BE2C (cell line): ENCODE results near the gene RNASE1.

Source experiments
- DNase-seq: peaks from one replicate; pipeline ENCODE4 v3.0.0-alpha.2; 2020
- H3K27me3 ChIP-seq: fragments of 250-450 bp; sonication (Bioruptor Pico); 2 replicates; pipeline ENCODE4 v1.5.1; 2020; ENCODE audit warnings: mild to moderate bottlenecking
- H3K36me3 ChIP-seq: fragments of 250-450 bp; sonication (Bioruptor Pico); 2 replicates; pipeline ENCODE4 v1.5.1; 2020; ENCODE audit warnings: mild to moderate bottlenecking
- H3K4me1 ChIP-seq: fragments of 250-450 bp; sonication (Bioruptor Pico); 2 replicates; pipeline ENCODE4 v1.5.1; 2020
- H3K4me3 ChIP-seq: 2 replicates; pipeline ENCODE4 v1.5.1; 2011; ENCODE audit warnings: low read depth, low read length
- H3K9me3 ChIP-seq: fragments of 250-450 bp; sonication (Bioruptor Pico); 2 replicates; pipeline ENCODE4 v1.5.1; 2020
- TF ChIP-seq, protein P1 (sequence below): IDR thresholded peaks from 2 replicates; pipeline ENCODE4 v1.5.1; 2012; ENCODE audit warnings: mild to moderate bottlenecking, low read depth, low read length

Gene RNASE1

DNA sequence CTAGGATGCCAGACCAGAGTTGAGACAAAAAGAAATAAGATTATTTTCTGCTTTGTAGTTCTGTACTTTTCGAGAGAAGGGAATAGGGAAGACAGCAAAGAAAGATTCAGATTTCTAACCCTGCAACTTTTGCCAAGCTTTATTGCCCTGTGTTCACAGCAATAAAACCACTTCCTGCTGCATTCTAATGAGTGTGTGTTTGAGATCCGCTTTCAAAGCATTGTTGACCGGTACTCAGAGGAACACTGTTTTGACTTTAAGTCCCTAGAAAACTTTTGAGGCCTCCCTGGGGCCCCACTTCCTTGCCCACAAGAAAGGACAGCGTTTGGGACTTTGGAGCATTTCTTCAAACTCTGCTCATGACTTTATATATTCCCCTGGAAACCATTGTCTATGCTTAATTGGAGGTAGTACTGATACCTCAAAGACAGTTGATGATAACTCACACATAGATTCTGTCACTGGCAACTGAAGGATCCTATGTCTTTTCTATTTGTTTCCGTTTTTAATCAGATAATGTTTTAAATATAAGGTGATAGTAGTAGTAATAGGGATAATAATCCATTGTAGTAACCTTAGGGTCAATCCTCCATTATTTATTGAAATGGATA, 20.3 kb downstream of the RNASE1 start:
- Histone ChIP-seq H3K36me3 (no peaks in the 10 kb centered on the region), H3K27me3 (peaks cover 33% of the 10 kb centered on the region), H3K9me3 (no peaks in the 10 kb centered on the region), H3K4me3 (no peak overlapping the region), H3K4me1 (no peaks in the 10 kb centered on the region)
- no peak for DNase-seq
- TF ChIP-seq, protein P1, sequence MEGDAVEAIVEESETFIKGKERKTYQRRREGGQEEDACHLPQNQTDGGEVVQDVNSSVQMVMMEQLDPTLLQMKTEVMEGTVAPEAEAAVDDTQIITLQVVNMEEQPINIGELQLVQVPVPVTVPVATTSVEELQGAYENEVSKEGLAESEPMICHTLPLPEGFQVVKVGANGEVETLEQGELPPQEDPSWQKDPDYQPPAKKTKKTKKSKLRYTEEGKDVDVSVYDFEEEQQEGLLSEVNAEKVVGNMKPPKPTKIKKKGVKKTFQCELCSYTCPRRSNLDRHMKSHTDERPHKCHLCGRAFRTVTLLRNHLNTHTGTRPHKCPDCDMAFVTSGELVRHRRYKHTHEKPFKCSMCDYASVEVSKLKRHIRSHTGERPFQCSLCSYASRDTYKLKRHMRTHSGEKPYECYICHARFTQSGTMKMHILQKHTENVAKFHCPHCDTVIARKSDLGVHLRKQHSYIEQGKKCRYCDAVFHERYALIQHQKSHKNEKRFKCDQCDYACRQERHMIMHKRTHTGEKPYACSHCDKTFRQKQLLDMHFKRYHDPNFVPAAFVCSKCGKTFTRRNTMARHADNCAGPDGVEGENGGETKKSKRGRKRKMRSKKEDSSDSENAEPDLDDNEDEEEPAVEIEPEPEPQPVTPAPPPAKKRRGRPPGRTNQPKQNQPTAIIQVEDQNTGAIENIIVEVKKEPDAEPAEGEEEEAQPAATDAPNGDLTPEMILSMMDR, result no peak

DNA sequence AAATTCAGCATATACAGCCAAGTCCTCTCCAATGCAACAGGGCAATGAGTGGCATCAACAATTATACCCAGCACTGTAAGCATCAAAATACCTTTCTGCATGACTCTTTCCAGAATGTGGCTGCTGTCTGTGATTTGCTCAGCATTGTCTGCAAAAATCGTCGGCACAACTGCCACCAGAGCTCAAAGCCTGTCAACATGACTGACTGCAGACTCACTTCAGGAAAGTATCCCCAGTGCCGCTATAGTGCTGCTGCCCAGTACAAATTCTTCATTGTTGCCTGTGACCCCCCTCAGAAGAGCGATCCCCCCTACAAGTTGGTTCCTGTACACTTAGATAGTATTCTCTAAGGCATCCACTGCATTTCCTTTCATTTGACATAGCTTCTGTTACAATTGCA, 20.8 kb downstream of the RNASE1 start:
- Histone ChIP-seq H3K27me3 (peaks cover 37% of the 10 kb centered on the region), H3K9me3 (no peaks in the 10 kb centered on the region), H3K4me3 (no peak overlapping the region), H3K36me3 (no peaks in the 10 kb centered on the region), H3K4me1 (no peaks in the 10 kb centered on the region)
- DNase-seq, result no peak
- TF ChIP-seq, protein P1, result no peak

DNA sequence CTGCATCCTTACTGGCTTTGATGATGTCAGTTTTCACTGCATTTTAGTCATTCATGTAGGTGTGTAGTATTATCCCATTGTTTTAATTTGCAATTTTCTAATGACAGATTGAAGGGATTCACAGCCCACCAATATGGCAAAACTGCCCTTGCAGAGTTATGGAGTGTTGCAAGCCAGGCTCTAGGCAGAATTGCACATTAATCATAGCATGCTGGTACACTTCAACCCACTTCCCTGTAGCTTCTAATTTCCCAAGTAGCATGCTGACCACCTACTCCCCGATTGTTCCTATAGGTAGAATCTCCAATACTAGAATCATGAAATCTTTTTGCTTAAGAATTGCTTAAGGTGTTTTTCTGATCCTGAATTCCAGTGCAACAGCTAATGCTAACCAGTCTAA, 26.7 kb downstream of the RNASE1 start:
- no peaks in the 10 kb centered on the region for H3K36me3 ChIP-seq
- no peaks in the 10 kb centered on the region for H3K9me3 ChIP-seq
- H3K4me1 ChIP-seq, result no peaks in the 10 kb centered on the region
- H3K4me3 ChIP-seq, result no peak overlapping the region
- peaks cover 41% of the 10 kb centered on the region for H3K27me3 ChIP-seq
- DNase-seq, result no peak
- TF ChIP-seq, protein P1, result no peak

DNA sequence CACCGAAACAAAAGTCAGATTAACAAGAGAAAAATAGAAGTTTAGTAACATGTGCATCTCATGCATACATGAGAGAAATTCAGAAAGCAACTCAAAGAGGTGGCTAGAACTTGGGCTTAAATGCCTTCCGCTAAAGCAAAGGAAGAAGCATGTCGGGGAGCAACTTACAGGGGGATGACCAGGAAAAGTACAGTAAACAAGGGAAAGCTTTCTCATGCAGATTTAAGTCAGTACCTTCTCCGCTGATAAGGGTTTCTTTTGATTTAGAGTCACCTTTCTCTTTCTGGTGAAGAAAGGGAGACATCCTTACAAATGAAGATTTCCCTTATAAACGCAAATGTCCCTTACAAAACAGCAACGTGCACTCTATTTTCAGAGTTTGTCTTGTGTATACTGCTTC, 27.6 kb downstream of the RNASE1 start:
- Histone ChIP-seq H3K9me3 (no peaks in the 10 kb centered on the region), H3K27me3 (peaks cover 37% of the 10 kb centered on the region), H3K4me1 (no peaks in the 10 kb centered on the region), H3K4me3 (no peak overlapping the region), H3K36me3 (no peaks in the 10 kb centered on the region)
- TF ChIP-seq, protein P1, result no peak
- DNase-seq, result no peak

DNA sequence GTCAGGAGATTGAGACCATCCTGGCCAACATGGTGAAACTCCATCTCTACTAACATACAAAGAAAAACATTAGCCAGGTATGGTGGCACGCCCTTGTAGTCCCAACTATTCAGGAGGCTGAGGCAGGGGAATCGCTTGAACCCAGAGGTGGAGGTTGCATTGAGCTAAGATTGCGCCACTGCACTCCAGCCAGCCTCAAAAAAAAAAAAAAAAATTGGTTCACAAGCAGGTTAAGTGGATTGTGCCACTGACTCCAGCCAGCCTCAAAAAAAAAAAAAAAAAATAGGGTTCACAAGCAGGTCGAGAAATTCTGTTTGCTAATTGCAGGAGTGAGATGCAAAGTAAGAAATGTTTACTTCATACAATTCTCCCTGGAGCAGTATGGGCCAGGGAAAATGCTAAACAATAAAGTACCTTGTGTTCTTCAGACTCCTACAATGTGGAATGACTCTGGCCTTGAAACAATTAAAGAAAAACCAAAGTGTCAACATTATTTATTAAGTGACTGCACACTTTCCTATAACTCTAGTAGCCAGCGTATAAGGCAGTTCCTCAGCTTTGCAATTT, 28.3 kb downstream of the RNASE1 start:
- peaks cover 33% of the 10 kb centered on the region for H3K27me3 ChIP-seq
- no peak for DNase-seq
- no peak overlapping the region for H3K4me3 ChIP-seq
- no peaks in the 10 kb centered on the region for H3K9me3 ChIP-seq
- H3K4me1 ChIP-seq, result no peaks in the 10 kb centered on the region
- TF ChIP-seq, protein P1, result no peak
- H3K36me3 ChIP-seq, result no peaks in the 10 kb centered on the region

DNA sequence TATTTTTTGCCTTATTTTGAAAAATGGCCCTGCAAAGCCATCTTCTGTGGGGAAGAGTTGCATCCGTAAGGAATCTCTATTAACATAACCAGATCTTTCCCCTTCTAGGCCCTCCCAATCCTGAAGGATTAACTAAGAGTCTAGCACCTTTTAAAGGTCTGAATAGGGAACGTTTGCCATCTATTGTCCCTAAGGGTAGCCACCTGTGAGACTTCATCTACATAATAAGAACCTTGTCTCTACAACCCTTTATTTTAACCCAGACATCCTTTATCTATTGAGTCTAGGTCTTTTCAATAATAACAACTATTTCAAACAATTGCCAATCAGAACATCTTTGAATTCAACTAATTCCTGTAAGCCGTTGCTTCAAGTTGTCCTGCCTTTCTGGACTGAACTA, 30.0 kb downstream of the RNASE1 start:
- no peak for DNase-seq
- H3K36me3 ChIP-seq, result no peaks in the 10 kb centered on the region
- no peaks in the 10 kb centered on the region for H3K9me3 ChIP-seq
- no peaks in the 10 kb centered on the region for H3K4me1 ChIP-seq
- H3K27me3 ChIP-seq, result peaks cover 24% of the 10 kb centered on the region
- TF ChIP-seq, protein P1, result no peak
- no peak overlapping the region for H3K4me3 ChIP-seq
